Neutrophil (primary cell): ENCODE results near the gene HOXC4.

Source experiments
- H3K27ac ChIP-seq: fragments of 200-600 bp; sonication (generic); 2 replicates; pipeline ENCODE4 v1.5.1; 2016; ENCODE audit warnings: mild to moderate bottlenecking, moderate library complexity
- H3K27me3 ChIP-seq: fragments of 200-600 bp; sonication (generic); 2 replicates; pipeline ENCODE4 v1.6.0; 2016; ENCODE audit warnings: mild to moderate bottlenecking
- H3K36me3 ChIP-seq: fragments of 200-600 bp; sonication (generic); 2 replicates; pipeline ENCODE4 v1.5.1; 2017
- H3K4me1 ChIP-seq, 2 experiments: fragments of 200-600 bp in 1 of 2; sonication (generic) in 1 of 2; 1 replicate in 1 of 2; 2 replicates in 1 of 2; pipeline versions ENCODE4 v1.5.1 to v1.6.1; 2013 to 2016; ENCODE audit warnings: low read depth in 1 of 2, low read length in 1 of 2, mild to moderate bottlenecking in 1 of 2, moderate library complexity in 1 of 2; ENCODE audit not compliant: control insufficient read depth in 1 of 2, insufficient read depth in 1 of 2
- H3K4me3 ChIP-seq, 2 experiments: fragments of 200-600 bp in 1 of 2; sonication (generic) in 1 of 2; 1 replicate in 1 of 2; 2 replicates in 1 of 2; pipeline ENCODE4 v1.5.1; 2013 to 2016; ENCODE audit warnings: low read depth in 1 of 2, low read length in 1 of 2, mild to moderate bottlenecking in 1 of 2, moderate library complexity in 1 of 2
- H3K9me3 ChIP-seq: fragments of 200-600 bp; sonication (generic); 2 replicates; pipeline ENCODE4 v1.5.1; 2016
- CTCF ChIP-seq: fragments of 200-600 bp; sonication (generic); IDR thresholded peaks from 2 replicates; pipeline ENCODE4 v1.5.1; 2016; ENCODE audit warnings: antibody characterized with exemption

HOXC4 gene

GRCh38 chr12:54030889-54031471, 22.7 kb upstream of the HOXC4 start:
- Histone ChIP-seq H3K36me3 (no peaks in the 10 kb centered on the region), H3K27me3 (peaks cover 100% of the 10 kb centered on the region), H3K27ac (no peak overlapping the region), H3K4me1 (no peaks in the 10 kb centered on the region), H3K4me3 (no peak overlapping the region), H3K9me3 (peaks cover 7% of the 10 kb centered on the region)
- no peak for TF ChIP-seq CTCF

- Histone ChIP-seq H3K4me3 (no peak overlapping the region), H3K9me3 (peaks cover 7% of the 10 kb centered on the region), H3K27ac (no peak overlapping the region), H3K36me3 (no peaks in the 10 kb centered on the region), H3K27me3 (peaks cover 100% of the 10 kb centered on the region), H3K4me1 (no peaks in the 10 kb centered on the region)
- no peak for TF ChIP-seq CTCF
These were observed 22.2 kb upstream of the HOXC4 start for GRCh38 chr12:54031480-54031879.

GRCh38 chr12:54032086-54032619, 21.5 kb upstream of the HOXC4 start:
- Histone ChIP-seq H3K4me3 (no peak overlapping the region), H3K27me3 (peaks cover 100% of the 10 kb centered on the region)

GRCh38 chr12:54032627-54033100, 21.0 kb upstream of the HOXC4 start, which contains the start of gene HOXC5:
HOXC5 (plus strand) TSS chr12:54033050; CDS start chr12:54033123, 73 bp downstream.
- Histone ChIP-seq H3K9me3 (peaks cover 7% of the 10 kb centered on the region), H3K27me3 (peaks cover 100% of the 10 kb centered on the region), H3K4me3 (no peak within 1 kb of the TSS), H3K4me1 (no peaks in the 10 kb centered on the region), H3K27ac (no peak within 1 kb of the TSS), H3K36me3 (no peaks in the 10 kb centered on the region)
- TF ChIP-seq CTCF: peak; percentile 77

More at GRCh38 chr12:54032086-54032619, 21.5 kb upstream of the HOXC4 start:
- no peak for TF ChIP-seq CTCF
- H3K9me3 ChIP-seq: peaks cover 7% of the 10 kb centered on the region
- H3K4me1 ChIP-seq: no peaks in the 10 kb centered on the region
- no peaks in the 10 kb centered on the region for H3K36me3 ChIP-seq
- H3K27ac ChIP-seq: no peak overlapping the region

- H3K9me3 ChIP-seq: peaks cover 7% of the 10 kb centered on the region
- H3K27me3 ChIP-seq: peaks cover 100% of the 10 kb centered on the region
- no peak overlapping the region for H3K27ac ChIP-seq
- no peaks in the 10 kb centered on the region for H3K4me1 ChIP-seq
- no peak overlapping the region for H3K4me3 ChIP-seq
- no peak for TF ChIP-seq CTCF
- H3K36me3 ChIP-seq: no peaks in the 10 kb centered on the region
These were observed 20.3 kb upstream of the HOXC4 start for GRCh38 chr12:54033106-54033979.
